IgD-negative memory B cell (primary cell): ENCODE results near the gene SLC41A1. TPM values are rescaled to one million over a fixed set of nuclear protein-coding genes. Genes with fewer than 3 reads are reported as not detected.

Experiments
- H3K27ac Mint-ChIP-seq, 3 donors: one replicate each; pipeline ENCODE4 v1.8.0; 2020 to 2022; ENCODE audit warnings: mild to moderate bottlenecking in 3 of 3, mixed read lengths in 3 of 3, moderate library complexity in 1 of 3
- H3K27me3 Mint-ChIP-seq: one replicate; pipeline ENCODE4 v1.8.0; 2021; ENCODE audit warnings: mixed read lengths
- H3K36me3 Mint-ChIP-seq: one replicate; pipeline ENCODE4 v1.8.0; 2020; ENCODE audit warnings: mild to moderate bottlenecking, mixed read lengths
- H3K4me1 Mint-ChIP-seq, 3 donors: one replicate each; pipeline ENCODE4 v1.8.0; 2020 to 2022; ENCODE audit warnings: mixed read lengths in 3 of 3, mild to moderate bottlenecking in 1 of 3
- H3K4me3 Mint-ChIP-seq, 4 donors: one replicate each; pipeline ENCODE4 v1.8.0; 2020 to 2022; ENCODE audit warnings: mild to moderate bottlenecking in 4 of 4, mixed read lengths in 4 of 4, moderate library complexity in 3 of 4
- H3K9me3 Mint-ChIP-seq, 3 donors: one replicate each; pipeline ENCODE4 v1.8.0; 2020 to 2021; ENCODE audit warnings: mixed read lengths in 3 of 3, mild to moderate bottlenecking in 1 of 3
- polyA plus RNA-seq: library from polyadenylated mRNA; unstranded; fragments of 300-500 nt; fragmentation: Illumina TruSeq; gene quantifications from one replicate; pipeline ENCODE4 v1.2.3, GENCODE V29; 2021

SLC41A1 gene
- polyA plus RNA-seq, 1 donor from 2014 or later: 10.9 TPM

- H3K9me3 Mint-ChIP-seq: no peaks in the 10 kb centered on the region
- peaks cover 0 to 2% (median under 1%) of the 10 kb centered on the region in 3 donors for H3K4me1 Mint-ChIP-seq
- H3K36me3 Mint-ChIP-seq: no peaks in the 10 kb centered on the region
- no peaks in the 10 kb centered on the region for H3K27me3 Mint-ChIP-seq
- peak overlapping the region in 1 of 3 donors; percentile 53 for H3K27ac Mint-ChIP-seq
- H3K4me3 Mint-ChIP-seq: no peak overlapping the region
Measured at GRCh38 chr1:205786601-205787000, 26.4 kb downstream of the SLC41A1 start.

- Mint-ChIP-seq H3K4me3 (no peak overlapping the region), H3K36me3 (no peaks in the 10 kb centered on the region), H3K4me1 (peaks cover 0 to 5% (median 0%) of the 10 kb centered on the region in 3 donors), H3K9me3 (no peaks in the 10 kb centered on the region), H3K27me3 (no peaks in the 10 kb centered on the region), H3K27ac (no peak overlapping the region)
Measured at GRCh38 chr1:205785446-205785845, 27.6 kb downstream of the SLC41A1 start.

- no peak overlapping the region for H3K27ac Mint-ChIP-seq
- no peak overlapping the region for H3K4me3 Mint-ChIP-seq
- H3K36me3 Mint-ChIP-seq: no peaks in the 10 kb centered on the region
- H3K4me1 Mint-ChIP-seq: peaks cover 0 to 5% (median 0%) of the 10 kb centered on the region in 3 donors
- H3K9me3 Mint-ChIP-seq: no peaks in the 10 kb centered on the region
- no peaks in the 10 kb centered on the region for H3K27me3 Mint-ChIP-seq
Measured at GRCh38 chr1:205783904-205784303, 29.1 kb downstream of the SLC41A1 start.

- H3K27me3 Mint-ChIP-seq: no peaks in the 10 kb centered on the region
- H3K36me3 Mint-ChIP-seq: no peaks in the 10 kb centered on the region
- no peak overlapping the region for H3K4me3 Mint-ChIP-seq
- no peaks in the 10 kb centered on the region for H3K9me3 Mint-ChIP-seq
- H3K4me1 Mint-ChIP-seq: peaks cover 0 to 5% (median 3%) of the 10 kb centered on the region in 3 donors
- no peak overlapping the region for H3K27ac Mint-ChIP-seq
Measured at GRCh38 chr1:205783433-205783795, 29.6 kb downstream of the SLC41A1 start.

- peaks cover 4 to 8% (median 7%) of the 10 kb centered on the region in 3 donors for H3K4me1 Mint-ChIP-seq
- H3K36me3 Mint-ChIP-seq: no peaks in the 10 kb centered on the region
- no peaks in the 10 kb centered on the region for H3K9me3 Mint-ChIP-seq
- no peak overlapping the region for H3K4me3 Mint-ChIP-seq
- no peaks in the 10 kb centered on the region for H3K27me3 Mint-ChIP-seq
- H3K27ac Mint-ChIP-seq: no peak overlapping the region
Measured at GRCh38 chr1:205782627-205783432, 30.2 kb downstream of the SLC41A1 start.

GRCh38 chr1:205780335-205780734 lies 32.7 kb downstream of the SLC41A1 start:
- Mint-ChIP-seq H3K4me1 (peaks cover 8 to 19% (median 13%) of the 10 kb centered on the region in 3 donors), H3K4me3 (no peak overlapping the region), H3K36me3 (no peaks in the 10 kb centered on the region), H3K27me3 (no peaks in the 10 kb centered on the region), H3K27ac (peak overlapping the region in 1 of 3 donors; percentile 59), H3K9me3 (no peaks in the 10 kb centered on the region)

GRCh38 chr1:205777994-205778393 lies 35.0 kb downstream of the SLC41A1 start:
- Mint-ChIP-seq H3K27ac (peak overlapping the region in 1 of 3 donors; percentile 18), H3K9me3 (no peaks in the 10 kb centered on the region), H3K27me3 (no peaks in the 10 kb centered on the region), H3K36me3 (no peaks in the 10 kb centered on the region), H3K4me1 (peaks cover 19 to 28% (median 21%) of the 10 kb centered on the region in 3 donors), H3K4me3 (peak overlapping the region in 1 of 4 donors; percentile 36)

GRCh38 chr1:205775717-205776056 lies 37.3 kb downstream of the SLC41A1 start:
- no peaks in the 10 kb centered on the region for H3K27me3 Mint-ChIP-seq
- H3K4me1 Mint-ChIP-seq: peaks cover 33 to 47% (median 34%) of the 10 kb centered on the region in 3 donors
- H3K9me3 Mint-ChIP-seq: no peaks in the 10 kb centered on the region
- peak overlapping the region; percentile 93 to 100 (median 94) for H3K27ac Mint-ChIP-seq
- peak overlapping the region; percentile 86 to 97 (median 96) for H3K4me3 Mint-ChIP-seq
- peaks cover under 1% of the 10 kb centered on the region for H3K36me3 Mint-ChIP-seq

GRCh38 chr1:205775015-205775716 lies 37.8 kb downstream of the SLC41A1 start, which contains the start of gene RAB29:
RAB29 (minus strand) TSS chr1:205775482; CDS start chr1:205774956, 526 bp downstream.
- Mint-ChIP-seq H3K36me3 (peaks cover 2% of the 10 kb centered on the region), H3K27me3 (no peaks in the 10 kb centered on the region), H3K9me3 (no peaks in the 10 kb centered on the region), H3K4me1 (peaks cover 33 to 48% (median 34%) of the 10 kb centered on the region in 3 donors), H3K4me3 (peak within 1 kb of the TSS; percentile 86 to 97 (median 96)), H3K27ac (peak within 1 kb of the TSS; percentile 93 to 100 (median 94))

GRCh38 chr1:205774198-205775014 lies 38.6 kb downstream of the SLC41A1 start:
- Mint-ChIP-seq H3K27ac (peak overlapping the region; percentile 93 to 100 (median 94)), H3K4me1 (peaks cover 33 to 48% (median 38%) of the 10 kb centered on the region in 3 donors), H3K9me3 (no peaks in the 10 kb centered on the region), H3K36me3 (peaks cover 2% of the 10 kb centered on the region), H3K4me3 (peak overlapping the region; percentile 86 to 97 (median 96)), H3K27me3 (no peaks in the 10 kb centered on the region)

- Mint-ChIP-seq H3K36me3 (peaks cover 2% of the 10 kb centered on the region), H3K4me1 (peaks cover 29 to 38% (median 33%) of the 10 kb centered on the region in 3 donors), H3K4me3 (peak overlapping the region; percentile 34 to 97 (median 91))
Measured at GRCh38 chr1:205772607-205773032, 40.4 kb downstream of the SLC41A1 start.

GRCh38 chr1:205770618-205771017 lies 42.4 kb downstream of the SLC41A1 start:
- H3K36me3 Mint-ChIP-seq: peaks cover 4% of the 10 kb centered on the region
- no peaks in the 10 kb centered on the region for H3K27me3 Mint-ChIP-seq
- peaks cover 28 to 35% (median 32%) of the 10 kb centered on the region in 3 donors for H3K4me1 Mint-ChIP-seq
- peak overlapping the region in 1 of 4 donors; percentile 86 for H3K4me3 Mint-ChIP-seq
- peak overlapping the region in 2 of 3 donors; percentile 85 to 93 for H3K27ac Mint-ChIP-seq
- H3K9me3 Mint-ChIP-seq: no peaks in the 10 kb centered on the region

More at GRCh38 chr1:205772607-205773032, 40.4 kb downstream of the SLC41A1 start:
- H3K9me3 Mint-ChIP-seq: no peaks in the 10 kb centered on the region
- H3K27ac Mint-ChIP-seq: peak overlapping the region; percentile 93 to 100 (median 94)
- H3K27me3 Mint-ChIP-seq: no peaks in the 10 kb centered on the region

GRCh38 chr1:205769641-205770365 lies 43.2 kb downstream of the SLC41A1 start:
- no peaks in the 10 kb centered on the region for H3K9me3 Mint-ChIP-seq
- peak overlapping the region in 1 of 4 donors; percentile 58 for H3K4me3 Mint-ChIP-seq
- peaks cover 23 to 31% (median 28%) of the 10 kb centered on the region in 3 donors for H3K4me1 Mint-ChIP-seq
- H3K27me3 Mint-ChIP-seq: no peaks in the 10 kb centered on the region
- H3K36me3 Mint-ChIP-seq: peaks cover 4% of the 10 kb centered on the region
- H3K27ac Mint-ChIP-seq: peak overlapping the region in 2 of 3 donors; percentile 88 to 93

GRCh38 chr1:205767248-205767647 lies 45.8 kb downstream of the SLC41A1 start:
- Mint-ChIP-seq H3K4me3 (no peak overlapping the region), H3K27ac (peak overlapping the region in 1 of 3 donors; percentile 83), H3K27me3 (no peaks in the 10 kb centered on the region), H3K9me3 (no peaks in the 10 kb centered on the region), H3K4me1 (peaks cover 9 to 16% (median 13%) of the 10 kb centered on the region in 3 donors), H3K36me3 (peaks cover 4% of the 10 kb centered on the region)
